H9 (cell line): ENCODE results near the gene SMARCC2. TPM values are rescaled to one million over a fixed set of nuclear protein-coding genes. Genes with fewer than 3 reads are reported as not detected.

Experiments used
- DNase-seq: peaks from one replicate; pipeline ENCODE4 v3.0.0-alpha.2; 2017
- H2AFZ ChIP-seq: one replicate; pipeline ENCODE4 v1.6.1; 2013; ENCODE audit warnings: mild to moderate bottlenecking, low read length, control low read depth, moderate library complexity
- H2AK5ac ChIP-seq: 2 replicates; pipeline ENCODE4 v1.6.1; 2013; ENCODE audit warnings: low read length, control low read depth, mixed read lengths; ENCODE audit not compliant: insufficient read length
- H2BK120ac ChIP-seq: one replicate; pipeline ENCODE4 v1.6.1; 2013; ENCODE audit warnings: low read depth, mild to moderate bottlenecking, low read length, control low read depth, inconsistent platforms; ENCODE audit not compliant: poor library complexity, severe bottlenecking
- H2BK12ac ChIP-seq: 2 replicates; pipeline ENCODE4 v1.6.1; 2013; ENCODE audit warnings: low read length, control low read depth, mixed read lengths, low read depth; ENCODE audit not compliant: insufficient read length
- H2BK15ac ChIP-seq: 2 replicates; pipeline ENCODE4 v1.6.1; 2013; ENCODE audit warnings: low read depth, low read length, control low read depth
- H2BK20ac ChIP-seq: one replicate; pipeline ENCODE4 v1.6.1; 2013; ENCODE audit warnings: low read depth, mild to moderate bottlenecking, low read length, control low read depth, inconsistent platforms; ENCODE audit not compliant: poor library complexity, severe bottlenecking
- H2BK5ac ChIP-seq: 2 replicates; pipeline ENCODE4 v1.6.1; 2013; ENCODE audit warnings: low read length, control low read depth, mixed read lengths; ENCODE audit not compliant: insufficient read length
- H3K14ac ChIP-seq: 2 replicates; pipeline ENCODE4 v1.6.1; 2013; ENCODE audit warnings: low read length, control low read depth; ENCODE audit not compliant: insufficient read depth
- H3K18ac ChIP-seq: 2 replicates; pipeline ENCODE4 v1.6.1; 2013; ENCODE audit warnings: low read depth, mild to moderate bottlenecking, mixed read lengths, low read length, control low read depth; ENCODE audit not compliant: insufficient read length
- H3K23ac ChIP-seq: 2 replicates; pipeline ENCODE4 v1.6.1; 2013; ENCODE audit warnings: low read length, control low read depth, mixed read lengths, low read depth; ENCODE audit not compliant: insufficient read length
- H3K23me2 ChIP-seq: 2 replicates; pipeline ENCODE4 v1.6.1; 2013; ENCODE audit warnings: low read depth, mild to moderate bottlenecking, mixed read lengths, low read length, control low read depth; ENCODE audit not compliant: insufficient read length, poor library complexity, severe bottlenecking
- H3K27ac ChIP-seq: 2 replicates; pipeline ENCODE4 v1.5.1; 2013; ENCODE audit warnings: low read length, control low read depth, mixed read lengths, low read depth; ENCODE audit not compliant: insufficient read length
- H3K27me3 ChIP-seq: 2 replicates; pipeline ENCODE4 v1.6.1; 2013; ENCODE audit warnings: low read length, control low read depth, inconsistent platforms; ENCODE audit not compliant: insufficient read depth
- H3K4ac ChIP-seq: 2 replicates; pipeline ENCODE4 v1.6.1; 2013; ENCODE audit warnings: low read depth, mild to moderate bottlenecking, control low read depth, inconsistent platforms, low read length, moderate library complexity
- H3K4me1 ChIP-seq: 2 replicates; pipeline ENCODE4 v1.6.1; 2013; ENCODE audit warnings: low read length, control low read depth, inconsistent platforms; ENCODE audit not compliant: insufficient read depth
- H3K4me2 ChIP-seq: 2 replicates; pipeline ENCODE4 v1.6.1; 2013; ENCODE audit warnings: low read length, control low read depth, mixed read lengths; ENCODE audit not compliant: insufficient read length, insufficient read depth
- H3K56ac ChIP-seq: 2 replicates; pipeline ENCODE4 v1.6.1; 2013; ENCODE audit warnings: low read depth, mild to moderate bottlenecking, mixed read lengths, low read length, control low read depth; ENCODE audit not compliant: insufficient read length
- H3K79me1 ChIP-seq: 2 replicates; pipeline ENCODE4 v1.6.1; 2013; ENCODE audit warnings: low read depth, mild to moderate bottlenecking, moderate library complexity, low read length, control low read depth, inconsistent platforms; ENCODE audit not compliant: insufficient read depth, poor library complexity, severe bottlenecking
- H3K79me2 ChIP-seq: 2 replicates; pipeline ENCODE4 v1.6.1; 2013; ENCODE audit warnings: low read length, control low read depth, inconsistent platforms; ENCODE audit not compliant: insufficient read depth
- H3K9ac ChIP-seq: 2 replicates; pipeline ENCODE4 v1.6.1; 2013; ENCODE audit warnings: low read length, control low read depth, mixed read lengths; ENCODE audit not compliant: insufficient read length; ENCODE audit errors: extremely low read depth
- H3K9me3 ChIP-seq: one replicate; pipeline ENCODE4 v1.6.1; 2013; ENCODE audit warnings: low read depth, low read length, inconsistent platforms; ENCODE audit not compliant: control insufficient read depth
- H3T11ph ChIP-seq: one replicate; pipeline ENCODE4 v1.6.1; 2013; ENCODE audit warnings: mild to moderate bottlenecking, low read length, control low read depth, inconsistent platforms
- H4K20me1 ChIP-seq: one replicate; pipeline ENCODE4 v1.6.1; 2013; ENCODE audit not compliant: control insufficient read depth, insufficient read length, insufficient read depth
- H4K5ac ChIP-seq: 2 replicates; pipeline ENCODE4 v1.6.1; 2013; ENCODE audit warnings: low read depth, mild to moderate bottlenecking, mixed read lengths, low read length, control low read depth; ENCODE audit not compliant: insufficient read length
- H4K8ac ChIP-seq: replicated peaks from 2 replicates; pipeline ENCODE4 v1.6.1; 2013; ENCODE audit warnings: low read length, control low read depth, mixed read lengths, low read depth; ENCODE audit not compliant: insufficient read length
- H4K91ac ChIP-seq: 2 replicates; pipeline ENCODE4 v1.6.1; 2013; ENCODE audit warnings: low read depth, mild to moderate bottlenecking, moderate library complexity, mixed read lengths, low read length, control low read depth; ENCODE audit not compliant: insufficient read length
- H3K27ac Mint-ChIP-seq, 3 experiments: 2 replicates in 2 of 3; 3 replicates in 1 of 3; pipeline ENCODE4 v1.8.0; 2020 to 2021; ENCODE audit warnings: mixed read lengths in 3 of 3, mild to moderate bottlenecking in 1 of 3, moderate library complexity in 1 of 3
- H3K27me3 Mint-ChIP-seq: 2 replicates; pipeline ENCODE4 v1.8.0; 2021; ENCODE audit warnings: low read depth, mild to moderate bottlenecking, moderate library complexity, mixed read lengths
- H3K36me3 Mint-ChIP-seq, 3 experiments: 2 replicates in 2 of 3; 3 replicates in 1 of 3; pipeline ENCODE4 v1.8.0; 2020 to 2021; ENCODE audit warnings: low read depth in 3 of 3, mixed read lengths in 3 of 3; ENCODE audit not compliant: insufficient read depth in 1 of 3
- H3K4me1 Mint-ChIP-seq, 2 experiments: 2 replicates each; pipeline ENCODE4 v1.8.0; 2020; ENCODE audit warnings: mixed read lengths in 2 of 2
- H3K4me3 Mint-ChIP-seq, 2 experiments: 2 replicates in 1 of 2; 3 replicates in 1 of 2; pipeline ENCODE4 v1.8.0; 2020 to 2021; ENCODE audit warnings: mild to moderate bottlenecking in 2 of 2, mixed read lengths in 2 of 2, moderate library complexity in 1 of 2
- H3K9me3 Mint-ChIP-seq, 2 experiments: 2 replicates in 1 of 2; 3 replicates in 1 of 2; pipeline ENCODE4 v1.8.0; 2020; ENCODE audit warnings: mild to moderate bottlenecking in 2 of 2, mixed read lengths in 2 of 2, moderate library complexity in 1 of 2
- CTCF ChIP-seq: fragments of 200-600 bp; sonication (generic); conservative IDR thresholded peaks from 3 replicates; pipeline ENCODE4 v1.8.0; 2021; ENCODE audit warnings: antibody characterized with exemption, mild to moderate bottlenecking
- WGBS: extraction: QIAGEN DNeasy Blood & Tissue Kit; methylation state at CpG from one replicate; pipeline ENCODE4 v1.1.7; 2013; ENCODE audit warnings: missing lambda C conversion rate, low lambda C conversion rate, mixed read lengths; ENCODE audit not compliant: insufficient read length; ENCODE audit errors: extremely low coverage; 5-methylcytosine and 5-hydroxymethylcytosine counted together
- total RNA-seq: library from RNA; stranded (reverse); gene quantifications from 2 replicates; pipeline ENCODE4 v1.2.1, GENCODE V29; 2021

SMARCC2 gene
- total RNA-seq, 1 experiment from 2014 or later = 86.9 TPM

- H2BK12ac ChIP-seq = no peak overlapping the region
- no peak overlapping the region for H3K23ac ChIP-seq
- H4K20me1 ChIP-seq = no peaks in the 10 kb centered on the region
- TF ChIP-seq CTCF = no peak
- H4K91ac ChIP-seq = no peak overlapping the region
- no peak overlapping the region for H3K4ac ChIP-seq
- no peaks in the 10 kb centered on the region for H3K4me1 ChIP-seq
- peaks cover 7 to 9% of the 10 kb centered on the region in 2 experiments for H3K4me1 Mint-ChIP-seq
- no peak overlapping the region for H3K4me2 ChIP-seq
- H4K5ac ChIP-seq = no peak overlapping the region
- no peak overlapping the region for H2BK120ac ChIP-seq
- no peak overlapping the region for H2AFZ ChIP-seq
- no peak overlapping the region for H4K8ac ChIP-seq
- H3K9me3 ChIP-seq = no peaks in the 10 kb centered on the region
- H3K14ac ChIP-seq = no peak overlapping the region
- no peak overlapping the region for H3K4me3 Mint-ChIP-seq
- H3K56ac ChIP-seq = no peak overlapping the region
- H3K27ac ChIP-seq = no peak overlapping the region
- no peak for DNase-seq
- no CpG with 5 or more reads among the region's 3 CpGs for WGBS
- H3T11ph ChIP-seq = no peak overlapping the region
- no peak overlapping the region for H2BK15ac ChIP-seq
- H3K9me3 Mint-ChIP-seq = no peaks in the 10 kb centered on the region; a peak in 1 of 5 replicates
- no peak overlapping the region for H2BK20ac ChIP-seq
- no peak overlapping the region for H2BK5ac ChIP-seq
- no peaks in the 10 kb centered on the region for H3K27me3 ChIP-seq
- peaks cover 3% of the 10 kb centered on the region for H3K79me1 ChIP-seq
- no peak overlapping the region for H3K18ac ChIP-seq
- no peaks in the 10 kb centered on the region; the same call in 1 of the 2 replicates for H3K79me2 ChIP-seq
- H2AK5ac ChIP-seq = no peak overlapping the region
- peaks cover 36 to 60% (median 59%) of the 10 kb centered on the region in 3 experiments for H3K36me3 Mint-ChIP-seq
- no peaks in the 10 kb centered on the region; the same call in 1 of the 2 replicates for H3K27me3 Mint-ChIP-seq
- H3K23me2 ChIP-seq = peaks cover 8% of the 10 kb centered on the region
- H3K27ac Mint-ChIP-seq = peak overlapping the region; percentile 40 to 85 (median 50); a peak in 3 of 7 replicates
- H3K9ac ChIP-seq = no peak overlapping the region
These were observed 27.2 kb upstream of the SMARCC2 start for GRCh38 chr12:56216461-56216860.
